COLO829 (cell line): ENCODE data around the gene TSPAN9.

Experiments
- DNase-seq: peaks from one replicate; pipeline ENCODE4 v3.0.0; 2012; ENCODE audit warnings: low spot score

TSPAN9 gene

GRCh38 chr12:3078086-3078820 lies 1.1 kb downstream of the TSPAN9 start:
- no peak for DNase-seq

- DNase-seq, result no peak
These were observed 3.9 kb downstream of the TSPAN9 start for GRCh38 chr12:3081091-3081490.

GRCh38 chr12:3081886-3082285 lies 4.7 kb downstream of the TSPAN9 start:
- no peak for DNase-seq

GRCh38 chr12:3083241-3083920 lies 6.2 kb downstream of the TSPAN9 start:
- DNase-seq, result no peak

- DNase-seq, result no peak
These were observed 6.8 kb downstream of the TSPAN9 start for GRCh38 chr12:3083921-3084347.

- no peak for DNase-seq
These were observed 7.6 kb downstream of the TSPAN9 start for GRCh38 chr12:3084742-3085141.

- DNase-seq, result no peak
These were observed 8.4 kb downstream of the TSPAN9 start for GRCh38 chr12:3085341-3086139.

GRCh38 chr12:3086211-3086610 lies 9.0 kb downstream of the TSPAN9 start:
- no peak for DNase-seq

- no peak for DNase-seq
These were observed 9.6 kb downstream of the TSPAN9 start for GRCh38 chr12:3086729-3087323.

GRCh38 chr12:3087758-3088650 lies 10.8 kb downstream of the TSPAN9 start:
- DNase-seq, result no peak

- no peak for DNase-seq
These were observed 12.4 kb downstream of the TSPAN9 start for GRCh38 chr12:3089588-3089987.

- DNase-seq, result no peak
These were observed 13.3 kb downstream of the TSPAN9 start for GRCh38 chr12:3090240-3091037.

GRCh38 chr12:3091038-3091319 lies 13.8 kb downstream of the TSPAN9 start:
- no peak for DNase-seq

- DNase-seq, result no peak
These were observed 14.4 kb downstream of the TSPAN9 start for GRCh38 chr12:3091382-3092241.

- DNase-seq, result no peak
These were observed 15.6 kb downstream of the TSPAN9 start for GRCh38 chr12:3092764-3093163.

GRCh38 chr12:3097186-3097804 lies 20.1 kb downstream of the TSPAN9 start:
- peak; percentile 12 for DNase-seq

- DNase-seq, result no peak
These were observed 20.7 kb downstream of the TSPAN9 start for GRCh38 chr12:3097836-3098235.

GRCh38 chr12:3098436-3098835 lies 21.3 kb downstream of the TSPAN9 start:
- no peak for DNase-seq

GRCh38 chr12:3099146-3099545 lies 22.0 kb downstream of the TSPAN9 start:
- DNase-seq, result no peak
